ENCODE results near the gene PAQR7.

The PAQR7 gene

GRCh38 chr1:25900219-25900618 lies 24.7 kb upstream of the PAQR7 start:
- DNase-seq, result no peak

GRCh38 chr1:25899792-25900191 lies 24.3 kb upstream of the PAQR7 start:
- no peak for DNase-seq

- DNase-seq, result peak; percentile 17
Observed at GRCh38 chr1:25898223-25899015, 22.9 kb upstream of the PAQR7 start.

- no peak for DNase-seq
Observed at GRCh38 chr1:25897754-25898153, 22.2 kb upstream of the PAQR7 start.

- DNase-seq, result peak; percentile 28
Observed at GRCh38 chr1:25896266-25896665, 20.8 kb upstream of the PAQR7 start.

GRCh38 chr1:25895365-25895990 lies 20.0 kb upstream of the PAQR7 start:
- DNase-seq, result peak; percentile 95

- DNase-seq, result peak; percentile 39
Observed at GRCh38 chr1:25893116-25893515, 17.6 kb upstream of the PAQR7 start.

- DNase-seq, result peak; percentile 48
Observed at GRCh38 chr1:25891606-25892005, 16.1 kb upstream of the PAQR7 start.

GRCh38 chr1:25890239-25891034 lies 14.9 kb upstream of the PAQR7 start:
- DNase-seq, result peak; percentile 27

- no peak for DNase-seq
Observed at GRCh38 chr1:25889470-25889869, 14.0 kb upstream of the PAQR7 start.

GRCh38 chr1:25888426-25888987 lies 13.0 kb upstream of the PAQR7 start:
- no peak for DNase-seq

- no peak for DNase-seq
Observed at GRCh38 chr1:25885602-25886001, 10.1 kb upstream of the PAQR7 start.

GRCh38 chr1:25881266-25881665 lies 5.8 kb upstream of the PAQR7 start:
- no peak for DNase-seq

GRCh38 chr1:25880518-25880917 lies 5.0 kb upstream of the PAQR7 start:
- no peak for DNase-seq

GRCh38 chr1:25879675-25880074 lies 4.2 kb upstream of the PAQR7 start:
- no peak for DNase-seq

GRCh38 chr1:25878690-25879089 lies 3.2 kb upstream of the PAQR7 start:
- no peak for DNase-seq

GRCh38 chr1:25877155-25877554 lies 1.6 kb upstream of the PAQR7 start:
- no peak for DNase-seq

GRCh38 chr1:25876693-25877077 lies 1.2 kb upstream of the PAQR7 start:
- DNase-seq, result no peak

- peak; percentile 64 for DNase-seq
Observed at GRCh38 chr1:25875856-25876692, 566 bp upstream of the PAQR7 start.

GRCh38 chr1:25874635-25875153 lies 814 bp downstream of the PAQR7 start:
- no peak for DNase-seq

GRCh38 chr1:25874209-25874608 lies 1.3 kb downstream of the PAQR7 start:
- no peak for DNase-seq

- no peak for DNase-seq
Observed at GRCh38 chr1:25873120-25873519, 2.4 kb downstream of the PAQR7 start.

Measured in activated effector memory CD4-positive, alpha-beta T cell treated with anti-CD3 and anti-CD28 coated beads, Interleukin-2, amount 50 U/mL, for 16 hours (primary cell).